CD4-positive, CD25-positive, alpha-beta regulatory T cell (primary cell): ENCODE measurements around the gene ANKRD11. TPM values are rescaled to one million over a fixed set of nuclear protein-coding genes. Genes with fewer than 3 reads are reported as not detected.
A peak's percentile ranks its signal among the peaks of the same experiment; 100 is the strongest.

ENCODE experiments used
- ATAC-seq, 2 donors: fragments of 150-1000 bp; cut with Tn5 transposase; one replicate each; pipeline ENCODE4 v1.10.0; 2021; ENCODE audit warnings: low read depth in 2 of 2, moderate number of reproducible peaks in 2 of 2, moderate library complexity in 1 of 2
- DNase-seq, 3 donors: peaks; one replicate each; pipeline versions ENCODE4 v3.0.0 to v3.0.0-alpha.2; 2012 to 2022; ENCODE audit warnings: mixed read lengths in 1 of 3
- H3K27ac ChIP-seq: one replicate; pipeline ENCODE4 v1.7.0; 2013; ENCODE audit warnings: mild to moderate bottlenecking, low read length; ENCODE audit not compliant: insufficient read depth, poor library complexity, severe bottlenecking
- H3K27me3 ChIP-seq: one replicate; pipeline ENCODE4 v1.7.0; 2013; ENCODE audit warnings: low read length; ENCODE audit not compliant: control insufficient read depth, insufficient read depth
- H3K36me3 ChIP-seq: one replicate; pipeline ENCODE4 v1.7.0; 2013; ENCODE audit warnings: mild to moderate bottlenecking, low read length, moderate library complexity; ENCODE audit not compliant: control insufficient read depth, insufficient read depth
- H3K4me1 ChIP-seq: 2 replicates; pipeline ENCODE4 v1.7.0; 2013; ENCODE audit warnings: mild to moderate bottlenecking, low read length; ENCODE audit not compliant: insufficient read depth, control insufficient read depth, poor library complexity, severe bottlenecking
- H3K4me3 ChIP-seq: one replicate; pipeline ENCODE4 v1.7.0; 2013; ENCODE audit warnings: low read depth, mild to moderate bottlenecking, low read length, moderate library complexity
- H3K9me3 ChIP-seq, 2 experiments: 1 replicate in 1 of 2; 2 replicates in 1 of 2; pipeline ENCODE4 v1.7.0; 2013; ENCODE audit warnings: low read length in 2 of 2, mild to moderate bottlenecking in 1 of 2, moderate library complexity in 1 of 2; ENCODE audit not compliant: control insufficient read depth in 2 of 2
- H3K27ac Mint-ChIP-seq, 3 donors: one replicate each; pipeline ENCODE4 v1.8.0; 2020 to 2022; ENCODE audit warnings: mild to moderate bottlenecking in 3 of 3, mixed read lengths in 3 of 3, moderate library complexity in 2 of 3
- H3K27me3 Mint-ChIP-seq: one replicate; pipeline ENCODE4 v1.8.0; 2022; ENCODE audit warnings: mild to moderate bottlenecking, mixed read lengths
- H3K36me3 Mint-ChIP-seq: one replicate; pipeline ENCODE4 v1.8.0; 2020; ENCODE audit warnings: mixed read lengths
- H3K4me1 Mint-ChIP-seq, 4 donors: one replicate each; pipeline ENCODE4 v1.8.0; 2020 to 2022; ENCODE audit warnings: mixed read lengths in 4 of 4, mild to moderate bottlenecking in 1 of 4
- H3K4me3 Mint-ChIP-seq, 4 donors: one replicate each; pipeline ENCODE4 v1.8.0; 2020 to 2022; ENCODE audit warnings: mild to moderate bottlenecking in 4 of 4, mixed read lengths in 4 of 4, moderate library complexity in 3 of 4
- H3K9me3 Mint-ChIP-seq, 7 donors: one replicate each; pipeline ENCODE4 v1.8.0; 2020 to 2022; ENCODE audit warnings: mixed read lengths in 7 of 7, mild to moderate bottlenecking in 3 of 7, moderate library complexity in 2 of 7
- polyA plus RNA-seq, 4 donors: library from polyadenylated mRNA; unstranded; fragments of 300-500 nt; fragmentation: Illumina TruSeq; gene quantifications; one replicate each; pipeline ENCODE4 v1.2.3, GENCODE V29; 2021
- total RNA-seq: library from RNA; stranded (reverse); gene quantifications from one replicate; pipeline ENCODE4 v1.2.3, GENCODE V29; 2022

ANKRD11 gene
- total and polyA plus RNA-seq, 5 donors from 2014 or later, result 8.7 to 323 (median 18.6) TPM

DNA sequence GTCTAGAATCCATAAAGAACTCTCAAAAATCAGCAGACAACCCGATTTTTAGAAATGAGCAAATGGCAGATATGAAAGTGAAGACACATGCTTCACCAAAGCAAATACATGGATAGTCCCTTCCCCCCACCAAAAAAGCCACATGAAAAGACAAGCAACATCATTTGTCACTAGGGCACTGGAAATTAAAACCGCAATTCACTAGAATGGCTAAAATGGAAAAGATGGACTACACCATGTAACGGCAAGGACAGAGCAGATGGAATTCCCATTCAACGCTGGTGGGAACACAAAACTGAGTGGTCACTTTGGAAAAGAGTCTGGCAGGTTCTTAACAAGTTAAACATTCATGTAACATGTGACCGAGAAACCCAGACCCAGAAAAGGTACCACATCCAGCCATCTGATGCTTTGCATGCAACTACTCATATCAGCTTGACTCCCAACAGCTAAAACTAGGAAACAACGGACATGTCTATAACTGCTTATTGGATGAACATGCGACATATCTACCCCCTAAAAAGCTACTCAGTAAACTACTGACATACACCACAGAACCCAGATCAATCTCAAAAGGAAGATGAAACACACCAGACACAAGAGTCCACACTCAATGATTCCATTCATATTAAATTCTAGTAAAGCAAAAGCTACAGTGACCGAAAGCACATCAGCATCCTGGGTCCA is 140.3 kb downstream of the ANKRD11 start:
- H3K9me3 Mint-ChIP-seq, result peaks cover 0 to 1% (median 0%) of the 10 kb centered on the region in 7 donors
- H3K27me3 Mint-ChIP-seq, result no peaks in the 10 kb centered on the region
- H3K9me3 ChIP-seq, result no peaks in the 10 kb centered on the region
- peaks cover 10% of the 10 kb centered on the region for H3K36me3 Mint-ChIP-seq
- peak overlapping the region; percentile 55 for H3K4me3 ChIP-seq
- H3K27ac ChIP-seq, result no peak overlapping the region
- ATAC-seq, result no peak
- H3K36me3 ChIP-seq, result peaks cover 11% of the 10 kb centered on the region
- peaks cover 75% of the 10 kb centered on the region for H3K4me1 ChIP-seq
- H3K4me3 Mint-ChIP-seq, result peak overlapping the region; percentile 0 to 80 (median 32)
- no peaks in the 10 kb centered on the region for H3K27me3 ChIP-seq
- H3K4me1 Mint-ChIP-seq, result peaks cover 34 to 98% (median 72%) of the 10 kb centered on the region in 4 donors
- DNase-seq, result peak in 2 of 3 donors; percentile 41 to 61
- peak overlapping the region; percentile 17 to 76 (median 60) for H3K27ac Mint-ChIP-seq

DNA sequence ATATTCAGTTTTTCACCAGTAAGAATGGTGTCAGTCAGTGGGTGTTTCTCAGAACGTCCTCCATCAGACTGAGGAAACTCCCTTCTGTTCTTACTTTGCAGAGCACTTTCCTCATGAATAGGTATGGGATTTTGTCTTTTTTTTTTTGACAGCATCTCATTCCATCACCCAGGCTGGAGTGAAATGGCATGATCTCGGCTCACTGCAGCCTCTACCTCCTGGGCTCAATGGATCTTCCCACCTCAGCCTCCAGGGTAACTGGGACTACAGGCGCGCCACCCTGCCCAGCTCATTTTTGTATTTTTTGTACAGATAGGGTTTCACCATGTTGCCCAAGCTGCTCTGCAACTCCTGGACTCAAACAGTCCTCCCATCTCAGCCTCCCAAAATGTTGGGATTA is 142.6 kb downstream of the ANKRD11 start:
- Histone ChIP-seq H3K4me1 (peaks cover 71% of the 10 kb centered on the region), H3K27ac (no peak overlapping the region), H3K9me3 (no peaks in the 10 kb centered on the region), H3K36me3 (peaks cover 15% of the 10 kb centered on the region), H3K27me3 (no peaks in the 10 kb centered on the region), H3K4me3 (no peak overlapping the region)
- peak overlapping the region in 1 of 3 donors; percentile 30 for H3K27ac Mint-ChIP-seq
- peaks cover 0 to 1% (median 0%) of the 10 kb centered on the region in 7 donors for H3K9me3 Mint-ChIP-seq
- H3K4me1 Mint-ChIP-seq, result peaks cover 34 to 98% (median 72%) of the 10 kb centered on the region in 4 donors
- H3K4me3 Mint-ChIP-seq, result peak overlapping the region in 1 of 4 donors; percentile 11
- ATAC-seq (no peak), DNase-seq (no peak)
- H3K36me3 Mint-ChIP-seq, result peaks cover 16% of the 10 kb centered on the region
- H3K27me3 Mint-ChIP-seq, result no peaks in the 10 kb centered on the region

DNA sequence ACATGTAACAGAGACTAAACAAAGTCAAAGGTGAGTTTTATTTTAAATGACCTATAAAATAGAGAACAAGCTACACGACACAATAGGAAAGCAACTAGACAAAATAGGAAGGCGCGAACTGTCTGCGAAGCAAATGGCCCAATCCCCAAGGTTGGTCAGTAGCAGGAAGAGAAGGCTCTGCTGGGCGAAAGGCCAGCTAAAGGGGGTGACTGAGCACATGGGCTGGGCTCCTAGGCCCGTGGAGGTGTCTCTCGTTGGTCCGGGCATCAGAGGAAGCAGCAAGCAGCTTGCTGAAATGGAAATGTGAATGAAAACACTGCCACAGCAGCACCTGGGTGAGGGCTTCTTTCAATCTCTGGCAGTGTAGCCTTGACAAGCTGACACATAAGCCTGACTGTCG is 143.5 kb downstream of the ANKRD11 start:
- no peaks in the 10 kb centered on the region for H3K9me3 ChIP-seq
- no peak overlapping the region for H3K4me3 ChIP-seq
- H3K4me3 Mint-ChIP-seq, result peak overlapping the region in 1 of 4 donors; percentile 54
- H3K27me3 ChIP-seq, result no peaks in the 10 kb centered on the region
- peak overlapping the region in 2 of 3 donors; percentile 12 to 25 for H3K27ac Mint-ChIP-seq
- no peak overlapping the region for H3K27ac ChIP-seq
- no peak for DNase-seq
- H3K4me1 Mint-ChIP-seq, result peaks cover 37 to 98% (median 72%) of the 10 kb centered on the region in 4 donors
- peaks cover 66% of the 10 kb centered on the region for H3K4me1 ChIP-seq
- ATAC-seq, result no peak
- H3K9me3 Mint-ChIP-seq, result peaks cover 0 to 1% (median 0%) of the 10 kb centered on the region in 7 donors
- peaks cover 16% of the 10 kb centered on the region for H3K36me3 Mint-ChIP-seq
- no peaks in the 10 kb centered on the region for H3K27me3 Mint-ChIP-seq
- peaks cover 15% of the 10 kb centered on the region for H3K36me3 ChIP-seq

DNA sequence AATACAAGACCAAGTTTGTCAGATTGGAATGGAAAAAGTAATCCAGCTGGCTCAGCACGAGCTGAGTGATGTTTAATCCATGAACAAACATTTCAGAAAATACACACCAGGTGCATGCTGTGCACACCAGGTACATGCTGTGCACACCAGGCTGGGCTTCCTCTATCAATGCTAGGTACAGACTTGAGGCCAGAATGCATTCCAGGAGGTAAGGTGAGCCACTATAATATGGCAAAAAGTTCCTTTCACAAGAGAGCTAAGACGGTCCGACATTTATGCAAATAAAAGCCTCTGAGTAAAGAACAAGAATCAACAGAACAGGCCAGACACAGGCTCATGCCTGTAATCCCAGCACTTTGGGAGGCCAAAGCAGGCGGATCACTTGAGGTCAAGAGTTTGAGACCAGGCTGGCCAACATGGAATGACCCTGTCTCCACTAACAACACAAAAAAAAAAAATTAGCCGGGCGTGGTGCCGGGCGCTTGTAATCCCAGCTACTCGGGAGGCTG is 144.7 kb downstream of the ANKRD11 start:
- Histone ChIP-seq H3K9me3 (no peaks in the 10 kb centered on the region), H3K4me3 (no peak overlapping the region), H3K27ac (no peak overlapping the region), H3K27me3 (no peaks in the 10 kb centered on the region), H3K4me1 (peaks cover 66% of the 10 kb centered on the region), H3K36me3 (peaks cover 7% of the 10 kb centered on the region)
- Mint-ChIP-seq H3K9me3 (peaks cover 0 to 1% (median 0%) of the 10 kb centered on the region in 7 donors), H3K36me3 (peaks cover 13% of the 10 kb centered on the region), H3K27me3 (no peaks in the 10 kb centered on the region), H3K4me3 (peak overlapping the region in 2 of 4 donors; percentile 19 to 20), H3K27ac (peak overlapping the region in 1 of 3 donors; percentile 6), H3K4me1 (peaks cover 34 to 96% (median 70%) of the 10 kb centered on the region in 4 donors)
- ATAC-seq (no peak), DNase-seq (no peak)

DNA sequence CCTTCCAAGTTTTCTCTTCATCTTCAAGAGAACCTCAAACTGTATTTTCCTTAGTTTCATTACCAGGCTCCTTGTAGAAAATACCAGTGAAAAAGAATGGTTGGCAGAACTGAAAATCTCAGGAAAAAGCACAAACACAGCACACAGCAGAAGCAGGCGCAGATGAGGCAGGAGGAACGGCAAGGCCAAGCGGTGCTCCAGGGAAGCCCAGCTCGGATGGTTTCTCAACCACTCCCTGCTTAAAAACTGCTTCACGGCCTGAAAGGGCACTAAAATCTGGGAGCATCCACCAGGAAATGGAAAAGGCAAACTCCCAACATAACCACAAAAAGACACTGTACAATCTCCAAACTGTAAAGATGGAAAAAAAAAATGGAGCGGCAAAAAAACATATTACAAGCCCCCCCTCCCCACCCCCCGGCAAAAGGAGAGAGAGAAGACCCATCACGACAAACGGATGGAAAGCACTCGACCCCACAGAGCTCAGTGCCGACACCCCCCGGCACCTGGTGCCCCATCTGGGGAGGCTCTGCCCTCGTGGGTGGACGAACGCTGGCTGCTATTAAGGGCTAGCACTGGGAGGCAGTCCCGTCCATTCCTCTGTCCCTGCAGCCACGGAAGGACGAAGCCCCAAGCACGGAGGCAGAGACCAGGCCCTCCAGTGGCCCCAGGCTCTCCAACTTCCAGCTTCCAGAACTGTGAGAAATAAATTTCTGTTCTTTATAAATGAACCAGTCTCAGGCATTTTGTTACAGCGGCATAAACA is 145.3 kb downstream of the ANKRD11 start:
- H3K4me3 Mint-ChIP-seq, result peak overlapping the region in 3 of 4 donors; percentile 4 to 20 (median 19)
- peak overlapping the region in 2 of 3 donors; percentile 6 to 85 for H3K27ac Mint-ChIP-seq

DNA sequence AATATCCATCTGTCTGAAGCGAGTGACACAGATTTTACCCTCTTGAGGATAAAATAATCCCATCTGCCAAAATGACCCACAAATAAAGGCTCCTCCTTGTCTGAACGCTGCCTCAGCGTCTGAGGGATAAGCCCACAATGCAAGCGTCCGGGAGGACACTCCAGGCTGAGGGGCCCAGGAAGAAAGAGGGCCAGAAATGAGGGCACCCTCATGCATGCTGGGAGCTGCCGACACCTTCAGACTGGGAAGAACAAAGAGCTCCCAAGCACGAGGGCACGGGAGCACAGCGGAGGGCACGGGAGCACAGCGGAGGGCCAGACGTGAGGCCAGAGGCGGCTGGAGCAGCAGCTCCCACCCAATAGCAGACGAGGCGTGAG is 145.9 kb downstream of the ANKRD11 start:
- peak overlapping the region in 1 of 3 donors; percentile 85 for H3K27ac Mint-ChIP-seq
- Histone ChIP-seq H3K27ac (no peak overlapping the region), H3K4me3 (no peak overlapping the region), H3K27me3 (no peaks in the 10 kb centered on the region), H3K36me3 (peaks cover 7% of the 10 kb centered on the region), H3K4me1 (peaks cover 65% of the 10 kb centered on the region), H3K9me3 (no peaks in the 10 kb centered on the region)
- H3K9me3 Mint-ChIP-seq, result no peaks in the 10 kb centered on the region
- no peak for DNase-seq
- ATAC-seq, result no peak
- peaks cover 13% of the 10 kb centered on the region for H3K36me3 Mint-ChIP-seq
- no peaks in the 10 kb centered on the region for H3K27me3 Mint-ChIP-seq
- peak overlapping the region in 1 of 4 donors; percentile 4 for H3K4me3 Mint-ChIP-seq
- H3K4me1 Mint-ChIP-seq, result peaks cover 25 to 95% (median 67%) of the 10 kb centered on the region in 4 donors

More for the DNA sequence above, 145.3 kb downstream of the ANKRD11 start:
- Histone ChIP-seq H3K9me3 (no peaks in the 10 kb centered on the region), H3K4me3 (no peak overlapping the region), H3K27me3 (no peaks in the 10 kb centered on the region), H3K27ac (no peak overlapping the region), H3K4me1 (peaks cover 66% of the 10 kb centered on the region), H3K36me3 (peaks cover 7% of the 10 kb centered on the region)
- Mint-ChIP-seq H3K27me3 (no peaks in the 10 kb centered on the region), H3K9me3 (peaks cover 0 to 1% (median 0%) of the 10 kb centered on the region in 7 donors), H3K36me3 (peaks cover 13% of the 10 kb centered on the region), H3K4me1 (peaks cover 28 to 96% (median 68%) of the 10 kb centered on the region in 4 donors)
- ATAC-seq (no peak), DNase-seq (no peak)

DNA sequence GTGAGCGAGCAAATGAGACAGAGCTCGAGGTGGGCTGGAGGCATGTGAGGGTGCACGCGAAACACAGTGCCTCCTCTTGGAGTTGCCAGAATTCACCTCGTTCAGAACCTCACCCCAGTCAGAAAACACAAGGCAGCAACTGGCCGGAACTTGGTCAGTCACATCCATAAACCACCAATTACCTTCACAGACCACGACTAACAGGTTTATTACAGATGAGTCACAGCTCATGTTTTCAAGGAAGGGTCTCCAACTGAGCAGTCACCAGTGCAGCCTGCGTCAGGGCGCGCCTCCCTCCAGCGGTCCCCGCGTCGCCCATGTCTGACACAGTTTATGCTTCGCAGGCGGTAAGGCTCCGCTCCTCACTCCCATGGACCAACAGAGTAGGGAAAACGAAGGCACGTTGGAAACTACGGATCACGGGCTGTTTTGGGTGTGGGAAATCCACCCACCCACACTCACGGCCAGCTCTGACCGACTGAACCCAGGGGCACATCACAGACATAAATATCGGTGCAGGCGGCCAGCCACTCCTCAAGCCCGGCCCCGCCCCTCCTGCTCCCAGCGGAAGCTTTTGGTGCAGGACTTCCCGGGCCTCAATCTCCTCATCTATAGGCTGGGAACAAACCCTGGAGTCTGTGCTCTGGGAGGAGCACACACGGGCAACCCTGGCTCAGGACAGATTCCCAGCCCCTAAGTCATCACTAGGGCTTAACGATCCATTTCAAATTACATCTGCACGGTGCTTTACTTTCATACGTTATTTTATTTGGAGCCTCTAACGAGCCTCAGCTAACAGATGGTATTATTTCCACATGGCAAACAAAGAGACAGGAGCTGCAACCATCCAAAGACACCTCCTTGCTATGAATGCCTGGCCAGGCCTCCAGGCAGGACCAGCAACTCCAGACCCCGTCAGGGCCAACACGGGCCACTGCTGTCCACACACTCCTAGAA is 146.6 kb downstream of the ANKRD11 start:
- peaks cover 30 to 94% (median 69%) of the 10 kb centered on the region in 4 donors for H3K4me1 Mint-ChIP-seq
- no peak for DNase-seq

More for the DNA sequence above, 146.6 kb downstream of the ANKRD11 start:
- no peaks in the 10 kb centered on the region for H3K9me3 ChIP-seq
- peaks cover 68% of the 10 kb centered on the region for H3K4me1 ChIP-seq
- no peaks in the 10 kb centered on the region for H3K9me3 Mint-ChIP-seq
- peak overlapping the region in 3 of 4 donors; percentile 8 to 50 (median 15) for H3K4me3 Mint-ChIP-seq
- H3K36me3 ChIP-seq, result peaks cover 7% of the 10 kb centered on the region
- no peak overlapping the region for H3K27ac ChIP-seq
- H3K4me3 ChIP-seq, result no peak overlapping the region
- H3K27me3 ChIP-seq, result no peaks in the 10 kb centered on the region
- no peaks in the 10 kb centered on the region for H3K27me3 Mint-ChIP-seq
- ATAC-seq, result no peak
- H3K36me3 Mint-ChIP-seq, result peaks cover 13% of the 10 kb centered on the region
- peak overlapping the region in 2 of 3 donors; percentile 46 to 85 for H3K27ac Mint-ChIP-seq
